Endothelial cell (in vitro differentiated cells): Measurements from ENCODE around the gene ANKS1B. TPM values are rescaled to one million over a fixed set of nuclear protein-coding genes. Genes with fewer than 3 reads are reported as not detected.
"Not testable (repeated sequence)": the region's sequence is repeated elsewhere in the genome, so short reads cannot be mapped to it uniquely, and the experiment has no call there.

ENCODE experiments used
- DNase-seq: peaks from one replicate; pipeline ENCODE4 v3.0.0; 2021; ENCODE audit warnings: low spot score
- H3K27ac Mint-ChIP-seq: one replicate; pipeline ENCODE4 v1.8.0; 2021; ENCODE audit warnings: mixed read lengths, inconsistent platforms; ENCODE audit not compliant: unreplicated experiment
- H3K27me3 Mint-ChIP-seq: one replicate; pipeline ENCODE4 v1.8.0; 2021; ENCODE audit warnings: mild to moderate bottlenecking, moderate library complexity, mixed read lengths, inconsistent platforms; ENCODE audit not compliant: unreplicated experiment
- H3K36me3 Mint-ChIP-seq: one replicate; pipeline ENCODE4 v1.8.0; 2021; ENCODE audit warnings: mild to moderate bottlenecking, low read depth, mixed read lengths, inconsistent platforms; ENCODE audit not compliant: unreplicated experiment
- H3K4me1 Mint-ChIP-seq: one replicate; pipeline ENCODE4 v1.8.0; 2021; ENCODE audit warnings: mild to moderate bottlenecking, mixed read lengths, inconsistent platforms; ENCODE audit not compliant: unreplicated experiment
- H3K4me3 Mint-ChIP-seq: one replicate; pipeline ENCODE4 v1.8.0; 2021; ENCODE audit warnings: mild to moderate bottlenecking, mixed read lengths, inconsistent platforms; ENCODE audit not compliant: unreplicated experiment
- H3K9me3 Mint-ChIP-seq: one replicate; pipeline ENCODE4 v1.8.0; 2021; ENCODE audit warnings: mixed read lengths, inconsistent platforms; ENCODE audit not compliant: unreplicated experiment
- total RNA-seq: library from RNA; stranded (reverse); fragmentation: NEBNext Ultra II Directional; extraction: Animal tissue kit (Norgen Biotek cat#: 25700); gene quantifications from one replicate; pipeline ENCODE4 v1.2.1, GENCODE V29; 2021; ENCODE audit not compliant: unreplicated experiment
- TF ChIP-seq, protein P1 (sequence below): fragments of 200-600 bp; sonication (generic); IDR thresholded peaks from one replicate; pipeline ENCODE4 v1.5.0; 2021; ENCODE audit warnings: antibody characterized with exemption; ENCODE audit not compliant: unreplicated experiment

ANKS1B gene
- total RNA-seq, 1 donor from 2014 or later: 2.6 TPM

DNA sequence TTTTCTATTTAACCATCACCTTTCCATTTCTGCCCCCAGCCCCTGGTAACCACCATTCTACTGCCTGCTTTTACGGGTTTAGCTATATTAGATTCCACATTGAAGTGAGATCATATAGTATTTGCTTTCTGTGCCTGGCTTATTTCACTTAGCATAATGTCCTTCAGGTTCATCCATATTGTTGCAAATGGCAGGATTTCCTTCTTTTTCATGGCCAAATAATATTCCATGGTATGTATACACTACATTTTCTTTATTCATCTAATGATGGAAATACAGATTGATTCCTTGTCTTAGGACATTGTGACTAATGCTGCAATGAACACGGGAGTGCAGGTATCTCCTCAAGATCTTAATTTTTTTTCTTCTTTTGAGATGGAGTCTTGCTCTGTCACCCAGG is 1137.5 kb downstream of the ANKS1B start:
- TF ChIP-seq, protein P1, sequence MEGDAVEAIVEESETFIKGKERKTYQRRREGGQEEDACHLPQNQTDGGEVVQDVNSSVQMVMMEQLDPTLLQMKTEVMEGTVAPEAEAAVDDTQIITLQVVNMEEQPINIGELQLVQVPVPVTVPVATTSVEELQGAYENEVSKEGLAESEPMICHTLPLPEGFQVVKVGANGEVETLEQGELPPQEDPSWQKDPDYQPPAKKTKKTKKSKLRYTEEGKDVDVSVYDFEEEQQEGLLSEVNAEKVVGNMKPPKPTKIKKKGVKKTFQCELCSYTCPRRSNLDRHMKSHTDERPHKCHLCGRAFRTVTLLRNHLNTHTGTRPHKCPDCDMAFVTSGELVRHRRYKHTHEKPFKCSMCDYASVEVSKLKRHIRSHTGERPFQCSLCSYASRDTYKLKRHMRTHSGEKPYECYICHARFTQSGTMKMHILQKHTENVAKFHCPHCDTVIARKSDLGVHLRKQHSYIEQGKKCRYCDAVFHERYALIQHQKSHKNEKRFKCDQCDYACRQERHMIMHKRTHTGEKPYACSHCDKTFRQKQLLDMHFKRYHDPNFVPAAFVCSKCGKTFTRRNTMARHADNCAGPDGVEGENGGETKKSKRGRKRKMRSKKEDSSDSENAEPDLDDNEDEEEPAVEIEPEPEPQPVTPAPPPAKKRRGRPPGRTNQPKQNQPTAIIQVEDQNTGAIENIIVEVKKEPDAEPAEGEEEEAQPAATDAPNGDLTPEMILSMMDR: no peak
- no peak overlapping the region for H3K4me3 Mint-ChIP-seq
- H3K4me1 Mint-ChIP-seq: peaks cover 16% of the 10 kb centered on the region
- H3K27me3 Mint-ChIP-seq: no peaks in the 10 kb centered on the region
- no peak for DNase-seq
- no peaks in the 10 kb centered on the region for H3K36me3 Mint-ChIP-seq
- H3K27ac Mint-ChIP-seq: no peak overlapping the region
- H3K9me3 Mint-ChIP-seq: no peaks in the 10 kb centered on the region

DNA sequence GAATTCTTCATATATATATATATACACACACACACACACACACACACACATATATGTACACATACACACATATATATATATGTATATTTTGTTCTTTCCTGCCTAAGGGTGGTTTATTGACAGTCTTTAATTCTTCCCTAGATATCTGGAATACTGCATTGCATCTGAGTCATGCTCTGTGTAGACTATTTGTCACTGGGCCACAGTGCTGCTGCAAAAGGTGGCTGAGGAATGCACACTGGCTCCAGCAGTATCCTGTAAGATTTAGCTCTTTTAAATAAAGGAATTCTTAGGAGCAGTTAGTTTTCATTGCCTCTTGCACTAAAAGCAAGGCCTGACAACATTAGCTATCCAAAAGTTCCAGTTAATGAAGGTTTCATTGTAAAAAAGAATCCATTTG is 1138.8 kb downstream of the ANKS1B start:
- TF ChIP-seq, protein P1: no peak
- no peak for DNase-seq
- no peaks in the 10 kb centered on the region for H3K27me3 Mint-ChIP-seq
- no peaks in the 10 kb centered on the region for H3K36me3 Mint-ChIP-seq
- no peaks in the 10 kb centered on the region for H3K9me3 Mint-ChIP-seq
- H3K27ac Mint-ChIP-seq: no peak overlapping the region
- no peak overlapping the region for H3K4me3 Mint-ChIP-seq
- H3K4me1 Mint-ChIP-seq: peaks cover 16% of the 10 kb centered on the region

DNA sequence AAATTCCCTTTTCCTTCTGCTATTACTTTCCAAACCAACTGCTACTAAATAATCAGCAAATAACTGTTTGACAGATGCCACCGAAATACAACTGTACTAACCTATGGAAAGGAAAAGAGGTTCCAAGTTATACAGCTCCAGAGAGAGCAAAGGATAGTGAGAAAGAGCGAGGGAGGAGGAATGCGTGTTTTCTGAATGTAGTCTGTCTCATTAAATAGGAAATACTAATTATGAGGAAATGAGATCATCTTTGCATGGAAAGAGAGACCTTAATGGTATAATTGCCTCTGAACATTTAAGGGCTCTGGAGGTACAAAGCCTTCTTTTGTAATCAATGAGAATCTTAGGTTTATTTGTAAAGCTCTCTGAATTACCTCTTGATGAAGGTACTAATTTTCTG is 1144.4 kb downstream of the ANKS1B start:
- no peak for DNase-seq
- Mint-ChIP-seq H3K36me3 (no peaks in the 10 kb centered on the region), H3K4me1 (peaks cover 11% of the 10 kb centered on the region), H3K27ac (no peak overlapping the region), H3K27me3 (no peaks in the 10 kb centered on the region), H3K4me3 (no peak overlapping the region), H3K9me3 (no peaks in the 10 kb centered on the region)
- TF ChIP-seq, protein P1: no peak

DNA sequence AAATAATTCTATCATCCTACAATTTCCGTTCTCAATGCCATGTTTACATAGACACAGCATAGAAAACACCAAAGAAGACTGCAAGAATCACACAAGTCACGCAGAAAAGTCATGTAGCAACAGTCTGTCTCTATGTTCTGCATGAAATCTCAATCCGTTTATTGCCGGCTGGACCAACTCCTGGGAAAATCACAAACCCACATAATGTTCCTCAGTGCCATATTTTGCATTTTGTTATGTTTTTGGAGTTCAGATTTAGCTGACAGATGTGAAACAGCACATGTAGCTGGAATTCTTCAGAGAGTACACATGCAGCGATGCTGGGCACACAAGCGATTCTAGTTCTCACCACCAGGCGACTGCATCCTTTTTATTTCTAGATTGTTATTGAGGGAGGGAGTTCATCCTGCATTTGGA is 1146.5 kb downstream of the ANKS1B start:
- no peak overlapping the region for H3K4me3 Mint-ChIP-seq
- no peak for DNase-seq
- H3K4me1 Mint-ChIP-seq: peaks cover 5% of the 10 kb centered on the region
- H3K36me3 Mint-ChIP-seq: no peaks in the 10 kb centered on the region
- TF ChIP-seq, protein P1: peak; percentile 67
- H3K9me3 Mint-ChIP-seq: no peaks in the 10 kb centered on the region
- H3K27me3 Mint-ChIP-seq: no peaks in the 10 kb centered on the region
- H3K27ac Mint-ChIP-seq: no peak overlapping the region

DNA sequence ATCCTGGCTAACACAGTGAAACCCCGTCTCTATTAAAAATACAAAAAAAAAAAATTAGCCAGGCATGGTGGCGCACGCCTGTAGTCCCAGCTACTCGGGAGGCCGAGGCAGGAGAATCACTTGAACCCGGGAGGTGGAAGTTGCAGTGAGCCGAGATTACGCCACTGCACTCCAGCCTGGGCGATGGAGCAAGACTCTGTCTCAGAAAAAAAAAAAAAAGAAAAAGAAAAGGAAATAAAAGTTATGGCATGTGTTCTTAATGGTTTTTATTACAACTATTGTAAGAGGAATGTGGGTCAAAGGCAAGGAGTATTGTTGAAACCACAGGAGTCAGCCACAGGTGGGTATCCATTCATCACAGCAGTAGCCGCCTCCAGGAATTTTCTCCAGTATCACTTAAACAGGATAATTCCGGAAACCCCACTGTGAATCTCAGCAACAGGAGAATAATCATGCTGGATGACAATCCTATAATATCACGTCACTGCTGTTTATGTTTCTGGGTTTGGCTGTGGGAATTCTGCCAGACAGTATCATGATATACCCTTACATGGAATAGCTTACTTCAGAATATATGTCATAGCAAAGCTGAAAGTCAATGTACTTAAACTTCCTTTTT is 1147.5 kb downstream of the ANKS1B start:
- not testable (repeated sequence) for H3K9me3 Mint-ChIP-seq, H3K4me3 Mint-ChIP-seq, H3K36me3 Mint-ChIP-seq, H3K4me1 Mint-ChIP-seq, DNase-seq, H3K27me3 Mint-ChIP-seq, H3K27ac Mint-ChIP-seq
